GM23338 (cell line): ENCODE data around the gene HCN3.

Experiments used
- CREB1 ChIP-seq: fragments of 250-450 bp; sonication (Bioruptor Pico); IDR thresholded peaks from 2 replicates; pipeline ENCODE4 v1.5.0; 2020; ENCODE audit warnings: low read depth, mild to moderate bottlenecking, moderate library complexity
- EZH2 ChIP-seq: fragments of 200-600 bp; sonication (generic); IDR thresholded peaks from one replicate; pipeline ENCODE4 v1.8.0; 2017; ENCODE audit warnings: antibody characterized with exemption, mild to moderate bottlenecking, low read depth; ENCODE audit not compliant: unreplicated experiment
- EZH2phosphoT487 ChIP-seq: fragments of 200-600 bp; sonication (generic); IDR thresholded peaks from one replicate; pipeline ENCODE4 v1.8.1; 2018; ENCODE audit warnings: antibody characterized with exemption; ENCODE audit not compliant: unreplicated experiment
- JUNB ChIP-seq: IDR thresholded peaks from one replicate; pipeline ENCODE4 v1.6.1; 2016; ENCODE audit warnings: antibody characterized with exemption; ENCODE audit not compliant: unreplicated experiment
- NANOG ChIP-seq: IDR thresholded peaks from 2 replicates; pipeline ENCODE4 v1.6.1; 2016; ENCODE audit warnings: antibody characterized with exemption, borderline replicate concordance
- POLR2AphosphoS5 ChIP-seq: IDR thresholded peaks from 2 replicates; pipeline ENCODE4 v1.6.1; 2016; ENCODE audit warnings: antibody characterized with exemption, low read depth
- STAT1 ChIP-seq: IDR thresholded peaks from one replicate; pipeline ENCODE4 v1.6.1; 2016; ENCODE audit warnings: antibody characterized with exemption; ENCODE audit not compliant: unreplicated experiment
- ZNF114 ChIP-seq: fragments of 250-450 bp; sonication (Bioruptor Pico); IDR thresholded peaks from 2 replicates; pipeline ENCODE4 v1.5.0; 2020; ENCODE audit warnings: mild to moderate bottlenecking, moderate library complexity
- ZNF331 ChIP-seq: fragments of 250-450 bp; sonication (Bioruptor Pico); IDR thresholded peaks from 2 replicates; pipeline ENCODE4 v1.5.0; 2020; ENCODE audit warnings: low read depth, mild to moderate bottlenecking, moderate library complexity
- TF ChIP-seq, protein P1 (sequence below), 2 experiments: fragments of 200-600 bp in 1 of 2; sonication (generic) in 1 of 2; conservative IDR thresholded peaks; 2 replicates each; pipeline versions ENCODE4 v1.5.1 to v1.6.1; 2016 to 2017; ENCODE audit warnings: antibody characterized with exemption in 2 of 2, low read depth in 2 of 2, mild to moderate bottlenecking in 2 of 2, moderate library complexity in 1 of 2
- TF ChIP-seq, protein P2 (sequence below): IDR thresholded peaks from one replicate; pipeline ENCODE4 v1.6.1; 2018; ENCODE audit warnings: antibody characterized with exemption; ENCODE audit not compliant: unreplicated experiment
- TF ChIP-seq, protein P3 (sequence below): fragments of 250-450 bp; sonication (Bioruptor Pico); IDR thresholded peaks from 2 replicates; pipeline ENCODE4 v1.5.0; 2020; ENCODE audit warnings: mild to moderate bottlenecking, moderate library complexity

DNA sequence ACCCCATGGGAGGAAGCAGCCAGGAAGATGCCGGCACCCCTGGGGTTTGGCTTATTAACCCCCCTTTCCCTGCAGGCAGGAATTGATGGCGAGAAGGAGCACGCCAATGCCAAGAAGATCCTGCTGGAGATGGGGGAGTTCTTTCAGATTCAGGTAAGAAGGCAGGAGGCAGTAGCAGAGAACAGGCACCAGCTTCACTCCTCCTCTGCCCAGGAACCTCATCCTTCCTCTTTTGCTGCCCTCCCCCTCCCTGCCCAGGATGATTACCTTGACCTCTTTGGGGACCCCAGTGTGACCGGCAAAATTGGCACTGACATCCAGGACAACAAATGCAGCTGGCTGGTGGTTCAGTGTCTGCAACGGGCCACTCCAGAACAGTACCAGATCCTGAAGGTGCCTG lies 42.3 kb downstream of the HCN3 start:
- TF ChIP-seq EZH2phosphoT487, result no peak
- TF ChIP-seq, protein P1, sequence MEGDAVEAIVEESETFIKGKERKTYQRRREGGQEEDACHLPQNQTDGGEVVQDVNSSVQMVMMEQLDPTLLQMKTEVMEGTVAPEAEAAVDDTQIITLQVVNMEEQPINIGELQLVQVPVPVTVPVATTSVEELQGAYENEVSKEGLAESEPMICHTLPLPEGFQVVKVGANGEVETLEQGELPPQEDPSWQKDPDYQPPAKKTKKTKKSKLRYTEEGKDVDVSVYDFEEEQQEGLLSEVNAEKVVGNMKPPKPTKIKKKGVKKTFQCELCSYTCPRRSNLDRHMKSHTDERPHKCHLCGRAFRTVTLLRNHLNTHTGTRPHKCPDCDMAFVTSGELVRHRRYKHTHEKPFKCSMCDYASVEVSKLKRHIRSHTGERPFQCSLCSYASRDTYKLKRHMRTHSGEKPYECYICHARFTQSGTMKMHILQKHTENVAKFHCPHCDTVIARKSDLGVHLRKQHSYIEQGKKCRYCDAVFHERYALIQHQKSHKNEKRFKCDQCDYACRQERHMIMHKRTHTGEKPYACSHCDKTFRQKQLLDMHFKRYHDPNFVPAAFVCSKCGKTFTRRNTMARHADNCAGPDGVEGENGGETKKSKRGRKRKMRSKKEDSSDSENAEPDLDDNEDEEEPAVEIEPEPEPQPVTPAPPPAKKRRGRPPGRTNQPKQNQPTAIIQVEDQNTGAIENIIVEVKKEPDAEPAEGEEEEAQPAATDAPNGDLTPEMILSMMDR (conservative IDR thresholded peaks at IDR 0.05; ENCODE audit: low read depth in 2 of 2), result no peak
- TF ChIP-seq, protein P2, sequence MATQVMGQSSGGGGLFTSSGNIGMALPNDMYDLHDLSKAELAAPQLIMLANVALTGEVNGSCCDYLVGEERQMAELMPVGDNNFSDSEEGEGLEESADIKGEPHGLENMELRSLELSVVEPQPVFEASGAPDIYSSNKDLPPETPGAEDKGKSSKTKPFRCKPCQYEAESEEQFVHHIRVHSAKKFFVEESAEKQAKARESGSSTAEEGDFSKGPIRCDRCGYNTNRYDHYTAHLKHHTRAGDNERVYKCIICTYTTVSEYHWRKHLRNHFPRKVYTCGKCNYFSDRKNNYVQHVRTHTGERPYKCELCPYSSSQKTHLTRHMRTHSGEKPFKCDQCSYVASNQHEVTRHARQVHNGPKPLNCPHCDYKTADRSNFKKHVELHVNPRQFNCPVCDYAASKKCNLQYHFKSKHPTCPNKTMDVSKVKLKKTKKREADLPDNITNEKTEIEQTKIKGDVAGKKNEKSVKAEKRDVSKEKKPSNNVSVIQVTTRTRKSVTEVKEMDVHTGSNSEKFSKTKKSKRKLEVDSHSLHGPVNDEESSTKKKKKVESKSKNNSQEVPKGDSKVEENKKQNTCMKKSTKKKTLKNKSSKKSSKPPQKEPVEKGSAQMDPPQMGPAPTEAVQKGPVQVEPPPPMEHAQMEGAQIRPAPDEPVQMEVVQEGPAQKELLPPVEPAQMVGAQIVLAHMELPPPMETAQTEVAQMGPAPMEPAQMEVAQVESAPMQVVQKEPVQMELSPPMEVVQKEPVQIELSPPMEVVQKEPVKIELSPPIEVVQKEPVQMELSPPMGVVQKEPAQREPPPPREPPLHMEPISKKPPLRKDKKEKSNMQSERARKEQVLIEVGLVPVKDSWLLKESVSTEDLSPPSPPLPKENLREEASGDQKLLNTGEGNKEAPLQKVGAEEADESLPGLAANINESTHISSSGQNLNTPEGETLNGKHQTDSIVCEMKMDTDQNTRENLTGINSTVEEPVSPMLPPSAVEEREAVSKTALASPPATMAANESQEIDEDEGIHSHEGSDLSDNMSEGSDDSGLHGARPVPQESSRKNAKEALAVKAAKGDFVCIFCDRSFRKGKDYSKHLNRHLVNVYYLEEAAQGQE, result no peak
- TF ChIP-seq POLR2AphosphoS5, result no peak
- no peak for TF ChIP-seq EZH2
- no peak for TF ChIP-seq NANOG
- TF ChIP-seq CREB1 (CRISPR knock-in tag), result no peak
- TF ChIP-seq ZNF114 (CRISPR knock-in tag), result no peak
- no peak for TF ChIP-seq JUNB
- TF ChIP-seq, protein P3, sequence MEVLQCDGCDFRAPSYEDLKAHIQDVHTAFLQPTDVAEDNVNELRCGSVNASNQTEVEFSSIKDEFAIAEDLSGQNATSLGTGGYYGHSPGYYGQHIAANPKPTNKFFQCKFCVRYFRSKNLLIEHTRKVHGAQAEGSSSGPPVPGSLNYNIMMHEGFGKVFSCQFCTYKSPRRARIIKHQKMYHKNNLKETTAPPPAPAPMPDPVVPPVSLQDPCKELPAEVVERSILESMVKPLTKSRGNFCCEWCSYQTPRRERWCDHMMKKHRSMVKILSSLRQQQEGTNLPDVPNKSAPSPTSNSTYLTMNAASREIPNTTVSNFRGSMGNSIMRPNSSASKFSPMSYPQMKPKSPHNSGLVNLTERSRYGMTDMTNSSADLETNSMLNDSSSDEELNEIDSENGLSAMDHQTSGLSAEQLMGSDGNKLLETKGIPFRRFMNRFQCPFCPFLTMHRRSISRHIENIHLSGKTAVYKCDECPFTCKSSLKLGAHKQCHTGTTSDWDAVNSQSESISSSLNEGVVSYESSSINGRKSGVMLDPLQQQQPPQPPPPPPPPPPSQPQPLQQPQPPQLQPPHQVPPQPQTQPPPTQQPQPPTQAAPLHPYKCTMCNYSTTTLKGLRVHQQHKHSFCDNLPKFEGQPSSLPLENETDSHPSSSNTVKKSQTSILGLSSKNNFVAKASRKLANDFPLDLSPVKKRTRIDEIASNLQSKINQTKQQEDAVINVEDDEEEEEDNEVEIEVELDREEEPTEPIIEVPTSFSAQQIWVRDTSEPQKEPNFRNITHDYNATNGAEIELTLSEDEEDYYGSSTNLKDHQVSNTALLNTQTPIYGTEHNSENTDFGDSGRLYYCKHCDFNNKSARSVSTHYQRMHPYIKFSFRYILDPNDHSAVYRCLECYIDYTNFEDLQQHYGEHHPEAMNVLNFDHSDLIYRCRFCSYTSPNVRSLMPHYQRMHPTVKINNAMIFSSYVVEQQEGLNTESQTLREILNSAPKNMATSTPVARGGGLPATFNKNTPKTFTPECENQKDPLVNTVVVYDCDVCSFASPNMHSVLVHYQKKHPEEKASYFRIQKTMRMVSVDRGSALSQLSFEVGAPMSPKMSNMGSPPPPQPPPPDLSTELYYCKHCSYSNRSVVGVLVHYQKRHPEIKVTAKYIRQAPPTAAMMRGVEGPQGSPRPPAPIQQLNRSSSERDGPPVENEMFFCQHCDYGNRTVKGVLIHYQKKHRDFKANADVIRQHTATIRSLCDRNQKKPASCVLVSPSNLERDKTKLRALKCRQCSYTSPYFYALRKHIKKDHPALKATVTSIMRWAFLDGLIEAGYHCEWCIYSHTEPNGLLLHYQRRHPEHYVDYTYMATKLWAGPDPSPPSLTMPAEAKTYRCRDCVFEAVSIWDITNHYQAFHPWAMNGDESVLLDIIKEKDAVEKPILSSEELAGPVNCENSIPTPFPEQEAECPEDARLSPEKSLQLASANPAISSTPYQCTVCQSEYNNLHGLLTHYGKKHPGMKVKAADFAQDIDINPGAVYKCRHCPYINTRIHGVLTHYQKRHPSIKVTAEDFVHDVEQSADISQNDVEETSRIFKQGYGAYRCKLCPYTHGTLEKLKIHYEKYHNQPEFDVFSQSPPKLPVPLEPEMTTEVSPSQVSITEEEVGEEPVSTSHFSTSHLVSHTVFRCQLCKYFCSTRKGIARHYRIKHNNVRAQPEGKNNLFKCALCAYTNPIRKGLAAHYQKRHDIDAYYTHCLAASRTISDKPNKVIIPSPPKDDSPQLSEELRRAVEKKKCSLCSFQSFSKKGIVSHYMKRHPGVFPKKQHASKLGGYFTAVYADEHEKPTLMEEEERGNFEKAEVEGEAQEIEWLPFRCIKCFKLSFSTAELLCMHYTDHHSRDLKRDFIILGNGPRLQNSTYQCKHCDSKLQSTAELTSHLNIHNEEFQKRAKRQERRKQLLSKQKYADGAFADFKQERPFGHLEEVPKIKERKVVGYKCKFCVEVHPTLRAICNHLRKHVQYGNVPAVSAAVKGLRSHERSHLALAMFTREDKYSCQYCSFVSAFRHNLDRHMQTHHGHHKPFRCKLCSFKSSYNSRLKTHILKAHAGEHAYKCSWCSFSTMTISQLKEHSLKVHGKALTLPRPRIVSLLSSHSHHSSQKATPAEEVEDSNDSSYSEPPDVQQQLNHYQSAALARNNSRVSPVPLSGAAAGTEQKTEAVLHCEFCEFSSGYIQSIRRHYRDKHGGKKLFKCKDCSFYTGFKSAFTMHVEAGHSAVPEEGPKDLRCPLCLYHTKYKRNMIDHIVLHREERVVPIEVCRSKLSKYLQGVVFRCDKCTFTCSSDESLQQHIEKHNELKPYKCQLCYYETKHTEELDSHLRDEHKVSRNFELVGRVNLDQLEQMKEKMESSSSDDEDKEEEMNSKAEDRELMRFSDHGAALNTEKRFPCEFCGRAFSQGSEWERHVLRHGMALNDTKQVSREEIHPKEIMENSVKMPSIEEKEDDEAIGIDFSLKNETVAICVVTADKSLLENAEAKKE (CRISPR knock-in tag), result no peak
- TF ChIP-seq STAT1, result no peak
- TF ChIP-seq ZNF331, result no peak
